ENCODE results near the gene GYG1. TPM values are rescaled to one million over a fixed set of nuclear protein-coding genes. Genes with fewer than 3 reads are reported as not detected.
A peak's percentile ranks its signal among the peaks of the same experiment; 100 is the strongest.

GYG1 gene
- 155 TPM for total RNA-seq
- long read RNA-seq, transcript GYG1-201 (7 exons, 1,890 nt), result major isoform, 201 of 222 reads
- long read RNA-seq, partial matches to known transcripts, result 8 of 222 reads
- long read RNA-seq, other reads (novel, unspliced or antisense), result 11 of 222 reads

- Histone ChIP-seq H3K36me3 (peaks cover 26% of the 10 kb centered on the region), H3K27me3 (ENCODE audit: low read depth) (no peaks in the 10 kb centered on the region), H3K27ac (replicated peaks) (peak within 1 kb of the TSS; percentile 94), H3K9me3 (replicated peaks) (no peaks in the 10 kb centered on the region), H3K4me1 (peaks cover 44% of the 10 kb centered on the region), H3K4me3 (peak within 1 kb of the TSS; percentile 80)
- TF ChIP-seq CTCF (IDR thresholded peaks at IDR 0.05; ENCODE audit: borderline replicate concordance), result peak; percentile 49
- peak; percentile 85 for DNase-seq
- intact Hi-C loops (cut with micrococcal nuclease), result no loop called here
These were observed at the start of gene GYG1 for GRCh38 chr3:148991219-148992026. TSS of gene GYG1 (plus strand) at chr3:148991540. CDS start at chr3:148991641, 101 bp downstream.

GRCh38 chr3:148943506-148944205 is 47.7 kb upstream of the GYG1 start:
- no peak for DNase-seq
- intact Hi-C loops (cut with micrococcal nuclease), result no loop called here
- peak; percentile 79 for TF ChIP-seq CTCF (IDR thresholded peaks at IDR 0.05; ENCODE audit: borderline replicate concordance)
- Histone ChIP-seq H3K4me1 (no peaks in the 10 kb centered on the region), H3K27me3 (ENCODE audit: low read depth) (no peaks in the 10 kb centered on the region), H3K36me3 (no peaks in the 10 kb centered on the region), H3K9me3 (replicated peaks) (no peaks in the 10 kb centered on the region), H3K27ac (replicated peaks) (no peak overlapping the region), H3K4me3 (no peak overlapping the region)

GRCh38 chr3:148945116-148945515 is 46.2 kb upstream of the GYG1 start:
- H3K4me1 ChIP-seq, result no peaks in the 10 kb centered on the region
- H3K27ac ChIP-seq (replicated peaks), result no peak overlapping the region
- H3K36me3 ChIP-seq, result no peaks in the 10 kb centered on the region
- no peaks in the 10 kb centered on the region for H3K9me3 ChIP-seq (replicated peaks)
- intact Hi-C loops (cut with micrococcal nuclease), result loop anchor here (5.0 kb wide), 1 partner anchor 83 kb away; no protein-coding TSS in a partner anchor
- TF ChIP-seq CTCF (IDR thresholded peaks at IDR 0.05; ENCODE audit: borderline replicate concordance), result no peak
- no peak overlapping the region for H3K4me3 ChIP-seq
- H3K27me3 ChIP-seq (ENCODE audit: low read depth), result no peaks in the 10 kb centered on the region
- DNase-seq, result no peak

GRCh38 chr3:148948913-148949657 is 42.3 kb upstream of the GYG1 start:
- Histone ChIP-seq H3K4me3 (no peak overlapping the region), H3K36me3 (no peaks in the 10 kb centered on the region), H3K4me1 (no peaks in the 10 kb centered on the region), H3K9me3 (replicated peaks) (no peaks in the 10 kb centered on the region), H3K27me3 (ENCODE audit: low read depth) (no peaks in the 10 kb centered on the region), H3K27ac (replicated peaks) (no peak overlapping the region)
- no peak for TF ChIP-seq CTCF (IDR thresholded peaks at IDR 0.05; ENCODE audit: borderline replicate concordance)
- DNase-seq, result no peak
- intact Hi-C loops (cut with micrococcal nuclease), result loop anchor here (5.0 kb wide), 1 partner anchor 87 kb away; no protein-coding TSS in a partner anchor

GRCh38 chr3:148950806-148951205 is 40.5 kb upstream of the GYG1 start:
- peak; percentile 15 for TF ChIP-seq CTCF (IDR thresholded peaks at IDR 0.05; ENCODE audit: borderline replicate concordance)
- Histone ChIP-seq H3K9me3 (replicated peaks) (no peaks in the 10 kb centered on the region), H3K4me3 (no peak overlapping the region), H3K27me3 (ENCODE audit: low read depth) (no peaks in the 10 kb centered on the region), H3K4me1 (peaks cover 2% of the 10 kb centered on the region), H3K27ac (replicated peaks) (no peak overlapping the region), H3K36me3 (no peaks in the 10 kb centered on the region)
- intact Hi-C loops (cut with micrococcal nuclease), result loop anchor here (10.0 kb wide), 1 partner anchor 174 kb away; the partner anchor contains the start of gene HPS3
- no peak for DNase-seq
